Mammary epithelial cell (primary cell): Measurements from ENCODE around the gene TAC3.

Experiments used
- CTCF ChIP-seq, 2 donors: IDR thresholded peaks in 1 of 2; conservative IDR thresholded peaks in 1 of 2; 2 replicates each; pipeline ENCODE4 v1.5.1; 2011 to 2012; ENCODE audit warnings: inconsistent platforms in 2 of 2, low read length in 2 of 2, mild to moderate bottlenecking in 2 of 2, control low read depth in 1 of 2, low read depth in 1 of 2; ENCODE audit not compliant: insufficient read depth in 1 of 2; ENCODE audit errors: extremely low read depth in 1 of 2
- EZH2 ChIP-seq: IDR thresholded peaks from 2 replicates; pipeline ENCODE4 v1.6.1; 2012; ENCODE audit warnings: low read length, inconsistent platforms, borderline replicate concordance

DNA sequence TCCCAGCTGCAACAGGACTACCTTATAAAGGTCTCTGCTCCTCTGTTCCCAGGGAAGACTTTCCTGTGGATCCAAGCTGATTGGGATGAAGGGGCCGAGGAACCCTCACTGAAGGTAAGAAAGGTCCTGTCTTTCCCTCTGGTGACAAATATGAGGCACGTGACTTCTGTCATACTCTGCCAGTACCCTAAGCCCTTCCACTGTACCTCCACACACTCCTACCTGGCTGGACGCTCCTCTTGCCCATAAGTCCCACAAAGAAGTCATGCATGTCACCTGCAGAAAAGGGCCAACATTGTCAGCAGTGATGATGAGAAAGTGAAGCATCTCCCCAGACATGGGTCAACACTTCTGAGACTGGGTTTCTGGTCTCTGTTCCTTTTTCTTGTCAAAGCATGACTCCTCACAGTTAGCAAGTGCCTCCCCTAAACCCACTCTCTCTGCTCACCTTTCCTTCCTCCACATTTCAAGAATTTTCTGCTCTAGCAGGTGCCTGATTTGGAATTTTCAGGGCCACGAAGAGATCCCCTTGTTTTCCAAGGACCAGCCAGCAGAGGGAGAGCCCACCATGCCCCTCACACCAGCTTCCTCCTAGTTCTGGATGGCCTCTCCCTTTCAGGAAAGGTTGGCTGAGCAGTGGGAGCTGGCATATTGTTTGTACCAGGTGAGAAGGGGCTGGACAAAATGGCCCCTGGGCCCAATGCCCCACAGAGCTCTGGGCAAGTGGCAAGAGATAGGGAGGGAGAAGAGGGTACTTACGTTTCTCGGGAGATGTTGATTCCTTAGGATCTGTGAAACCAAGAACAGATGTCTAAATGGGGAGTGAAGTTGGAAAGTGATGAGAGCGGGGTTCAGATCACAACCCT, 3.5 kb downstream of the TAC3 start:
- TF ChIP-seq CTCF (conservative IDR thresholded peaks at IDR 0.05 in 1 of 2, IDR thresholded peaks at IDR 0.05 in 1 of 2; ENCODE audit: extremely low read depth in 1 of 2, insufficient read depth in 1 of 2, low read depth in 1 of 2, low read length in 2 of 2) (no peak), EZH2 (no peak)
